HCT116 (cell line): Measurements from ENCODE around the gene FN3KRP. TPM values are rescaled to one million over a fixed set of nuclear protein-coding genes. Genes with fewer than 3 reads are reported as not detected.

ENCODE experiments used
- ATAC-seq: fragments of 200-7000 bp; cut with Tn5 transposase; 2 replicates; pipeline ENCODE4 v1.9.1; 2020; ENCODE audit warnings: mild to moderate bottlenecking, moderate library complexity
- BruUV-seq: library from RNA; stranded (reverse); fragments of 400-500 nt; replicated peaks from 2 replicates; lab custom pipeline; 2021; lab: Mats Ljungman, UMichigan
- CTCF ChIA-PET: fragments of 300-600 bp; sonication (Branson Sonifier 250); formaldehyde crosslinking; loops from one replicate; lab custom pipeline; 2021; ENCODE audit warnings: antibody characterized with exemption; lab: Charles Lee
- POLR2A ChIA-PET: fragments of 300-600, 350-600 bp; sonication (Branson Sonifier 250); formaldehyde crosslinking; loops from one replicate; lab custom pipeline; 2021; ENCODE audit warnings: antibody characterized with exemption; lab: Charles Lee
- RAD21 ChIA-PET, 2 experiments: fragments of 300-600 bp; sonication (Branson Sonifier 250); formaldehyde crosslinking; loops; one replicate each; lab custom pipeline; 2023; ENCODE audit warnings: low total read pairs in 2 of 2; ENCODE audit not compliant: uncharacterized antibody in 2 of 2, unreplicated experiment in 2 of 2, low non-redundant PET in 1 of 2; lab: Charles Lee
- DNase-seq: peaks from one replicate; pipeline ENCODE4 v3.0.0-alpha.2; 2010; ENCODE audit warnings: low read depth, low spot score
- H2AFZ ChIP-seq: fragments of 200-600 bp; shearing (Covaris generic), sonication (generic); 2 replicates; pipeline ENCODE4 v1.6.1; 2017; ENCODE audit warnings: low read depth, mixed run types, mixed read lengths, antibody characterized with exemption, low read length; ENCODE audit not compliant: poor library complexity, severe bottlenecking
- H3K27ac ChIP-seq: 2 replicates; pipeline ENCODE4 v1.5.1; 2012; ENCODE audit warnings: low read depth, low read length
- H3K27me3 ChIP-seq: fragments of 200-600 bp; sonication (generic); 2 replicates; pipeline ENCODE4 v1.6.1; 2016; ENCODE audit warnings: mixed run types, low read length, mixed read lengths; ENCODE audit not compliant: insufficient read depth
- H3K36me3 ChIP-seq, 2 experiments: fragments of 200-500 bp in 1 of 2; fragments of 200-600 bp in 1 of 2; sonication (Bioruptor generic) in 1 of 2; sonication (generic) in 1 of 2; 2 replicates each; pipeline versions ENCODE4 v1.5.1 to v1.6.1; 2014 to 2016; ENCODE audit warnings: low read length in 2 of 2, inconsistent platforms in 1 of 2, mixed read lengths in 1 of 2, mixed run types in 1 of 2; ENCODE audit not compliant: insufficient read depth in 2 of 2, control insufficient read depth in 1 of 2
- H3K4me1 ChIP-seq, 2 experiments: fragments of 200-600 bp in 1 of 2; sonication (generic) in 1 of 2; 2 replicates each; pipeline versions ENCODE4 v1.5.1 to v1.6.1; 2012 to 2017; ENCODE audit warnings: low read length in 2 of 2, inconsistent platforms in 1 of 2, mild to moderate bottlenecking in 1 of 2, mixed read lengths in 1 of 2, mixed run types in 1 of 2, moderate library complexity in 1 of 2; ENCODE audit not compliant: insufficient read depth in 2 of 2, control insufficient read depth in 1 of 2
- H3K4me2 ChIP-seq: fragments of 200-600 bp; sonication (generic); 2 replicates; pipeline ENCODE4 v1.6.1; 2017; ENCODE audit warnings: mixed run types, low read length, mixed read lengths
- H3K4me3 ChIP-seq, 2 experiments: fragments of 200-600 bp in 1 of 2; sonication (generic) in 1 of 2; replicated peaks in 1 of 2; 2 replicates each; pipeline ENCODE4 v1.5.1; 2011 to 2016; ENCODE audit warnings: low read length in 2 of 2, control low read depth in 1 of 2, low read depth in 1 of 2, mild to moderate bottlenecking in 1 of 2, mixed read lengths in 1 of 2, mixed run types in 1 of 2
- H3K79me2 ChIP-seq: fragments of 200-600 bp; sonication (generic); 2 replicates; pipeline ENCODE4 v1.6.1; 2017; ENCODE audit warnings: mild to moderate bottlenecking, mixed run types, low read length, moderate library complexity, mixed read lengths; ENCODE audit not compliant: insufficient read depth
- H3K9ac ChIP-seq: fragments of 200-600 bp; sonication (generic); 2 replicates; pipeline ENCODE4 v1.6.1; 2016; ENCODE audit warnings: low read length, mixed read lengths
- H3K9me2 ChIP-seq: fragments of 200-600 bp; sonication (generic), shearing (Covaris generic); 2 replicates; pipeline ENCODE4 v1.6.1; 2017; ENCODE audit warnings: mixed run types, mild to moderate bottlenecking, moderate library complexity; ENCODE audit not compliant: insufficient read depth
- H3K9me3 ChIP-seq, 2 experiments: fragments of 200-500 bp in 1 of 2; fragments of 200-600 bp in 1 of 2; sonication (Bioruptor generic) in 1 of 2; sonication (generic) in 1 of 2; 2 replicates each; pipeline ENCODE4 v1.6.1; 2014 to 2017; ENCODE audit warnings: low read length in 2 of 2, mixed read lengths in 2 of 2, inconsistent platforms in 1 of 2, low read depth in 1 of 2, mild to moderate bottlenecking in 1 of 2, mixed run types in 1 of 2, moderate library complexity in 1 of 2; ENCODE audit not compliant: control insufficient read depth in 1 of 2, insufficient read depth in 1 of 2
- H4K20me1 ChIP-seq: fragments of 200-600 bp; sonication (generic), shearing (Covaris generic); 2 replicates; pipeline ENCODE4 v1.6.1; 2017; ENCODE audit warnings: mixed run types, mild to moderate bottlenecking, moderate library complexity; ENCODE audit not compliant: insufficient read depth
- CBX3 ChIP-seq: IDR thresholded peaks from 2 replicates; pipeline ENCODE4 v1.6.1; 2012; ENCODE audit warnings: low read depth
- EGR1 ChIP-seq: IDR thresholded peaks from 2 replicates; pipeline ENCODE4 v1.6.1; 2012; ENCODE audit warnings: low read depth
- ELF1 ChIP-seq: IDR thresholded peaks from 2 replicates; pipeline ENCODE4 v1.6.1; 2012; ENCODE audit warnings: low read depth, borderline replicate concordance
- EZH2 ChIP-seq: fragments of 200-600 bp; sonication (generic); IDR thresholded peaks from 2 replicates; pipeline ENCODE4 v1.6.1; 2017; ENCODE audit warnings: antibody characterized with exemption, mixed run types
- EZH2phosphoT487 ChIP-seq: fragments of 200-600 bp; IDR thresholded peaks from 2 replicates; pipeline ENCODE4 v1.6.1; 2018; ENCODE audit warnings: antibody characterized with exemption, borderline replicate concordance
- JUND ChIP-seq: IDR thresholded peaks from 2 replicates; pipeline ENCODE4 v1.6.1; 2012
- MAX ChIP-seq: IDR thresholded peaks from 2 replicates; pipeline ENCODE4 v1.6.1; 2012
- POLR2A ChIP-seq: IDR thresholded peaks from 2 replicates; pipeline ENCODE4 v1.7.0; 2011; ENCODE audit warnings: borderline replicate concordance; ENCODE audit not compliant: insufficient read depth, insufficient read length; ENCODE audit errors: extremely low read depth
- POLR2AphosphoS5 ChIP-seq: IDR thresholded peaks from 2 replicates; pipeline ENCODE4 v1.6.1; 2011; ENCODE audit warnings: mild to moderate bottlenecking, low read depth, low read length, moderate library complexity
- RAD21 ChIP-seq: IDR thresholded peaks from 2 replicates; pipeline ENCODE4 v1.6.1; 2012; ENCODE audit warnings: low read depth, mild to moderate bottlenecking
- SIN3A ChIP-seq: IDR thresholded peaks from 2 replicates; pipeline ENCODE4 v1.6.1; 2012; ENCODE audit warnings: low read depth
- SRF ChIP-seq: IDR thresholded peaks from 2 replicates; pipeline ENCODE4 v1.6.1; 2012; ENCODE audit warnings: low read depth
- intact Hi-C: fragments of 100-400 bp; cut with micrococcal nuclease; formaldehyde crosslinking; loops from 2 replicates; pipeline ENCODE4 v1.10.0; 2022
- total RNA-seq: library from RNA; stranded (reverse); gene quantifications from one replicate; pipeline ENCODE4 v1.2.1, GENCODE V29; 2021; ENCODE audit not compliant: unreplicated experiment
- TF ChIP-seq, protein P1 (sequence below), 3 experiments: fragments of 200-600 bp in 1 of 3; sonication (generic) in 1 of 3; IDR thresholded peaks in 2 of 3; conservative IDR thresholded peaks in 1 of 3; 2 replicates each; pipeline ENCODE4 v1.5.1; 2012 to 2017; ENCODE audit warnings: low read depth in 2 of 3, low read length in 2 of 3, antibody characterized with exemption in 1 of 3, borderline replicate concordance in 1 of 3, control low read depth in 1 of 3, mild to moderate bottlenecking in 1 of 3, mixed read lengths in 1 of 3, mixed run types in 1 of 3, moderate library complexity in 1 of 3; ENCODE audit not compliant: insufficient read depth in 1 of 3
- TF ChIP-seq, protein P2 (sequence below): IDR thresholded peaks from 2 replicates; pipeline ENCODE4 v1.6.1; 2011; ENCODE audit warnings: mild to moderate bottlenecking, low read length, moderate library complexity; ENCODE audit not compliant: insufficient replicate concordance; ENCODE audit errors: extremely low read depth
- TF ChIP-seq, protein P3 (sequence below): IDR thresholded peaks from 2 replicates; pipeline ENCODE4 v1.6.1; 2012

Gene FN3KRP
- total RNA-seq, 1 experiment from 2014 or later = 35.2 TPM

DNA sequence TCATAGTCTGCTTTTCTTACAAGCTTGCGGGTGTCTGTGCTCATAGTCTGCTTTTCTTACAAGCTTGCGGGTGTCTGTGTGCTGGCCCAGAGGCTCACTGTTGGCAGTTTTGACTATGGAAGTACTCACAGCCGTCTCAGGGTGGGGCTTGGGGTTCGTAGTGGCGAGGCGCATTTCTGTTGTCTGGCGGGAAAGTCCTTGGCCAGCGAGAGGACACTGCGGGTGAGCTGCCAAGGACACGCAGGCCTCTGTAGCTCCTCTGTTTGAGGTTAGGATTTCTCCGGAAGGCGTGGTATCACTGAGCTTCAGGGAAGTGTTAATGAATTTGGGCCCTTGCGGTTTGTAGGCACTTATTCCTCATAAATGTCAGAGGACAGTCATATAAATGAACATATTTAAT, 48.9 kb downstream of the FN3KRP start:
- DNase-seq (no peak), ATAC-seq (no peak)
- POLR2A ChIA-PET = no interaction called here
- H3K27me3 ChIP-seq = no peaks in the 10 kb centered on the region
- peaks cover 53% of the 10 kb centered on the region for H3K79me2 ChIP-seq
- H3K4me3 ChIP-seq = no peak overlapping the region
- no peak overlapping the region for H3K4me2 ChIP-seq
- no peaks in the 10 kb centered on the region for H3K4me1 ChIP-seq
- peaks cover 35 to 58% of the 10 kb centered on the region in 2 experiments for H3K36me3 ChIP-seq
- H4K20me1 ChIP-seq = no peaks in the 10 kb centered on the region
- TF ChIP-seq JUND (no peak), POLR2A (no peak), ELF1 (no peak), SRF (no peak), POLR2AphosphoS5 (no peak)
- CTCF ChIA-PET = interaction anchor here (0.7 kb wide), 1 partner anchor 97 kb away, joined by 3 read pairs; no protein-coding TSS in a partner anchor
- intact Hi-C loops = loop anchor here (5.0 kb wide), 1 partner anchor 413 kb away; no protein-coding TSS in a partner anchor
- H3K9ac ChIP-seq = no peak overlapping the region
- no TSS peak for BruUV-seq
- H3K9me3 ChIP-seq = no peaks in the 10 kb centered on the region
- no peak overlapping the region for H2AFZ ChIP-seq
- no peaks in the 10 kb centered on the region for H3K9me2 ChIP-seq
- no peak overlapping the region for H3K27ac ChIP-seq
- RAD21 ChIA-PET = no interaction called here

GRCh38 chr17:82767041-82767754, 50.7 kb downstream of the FN3KRP start:
- Histone ChIP-seq H3K4me2 (no peak overlapping the region), H3K9me3 (no peaks in the 10 kb centered on the region), H4K20me1 (no peaks in the 10 kb centered on the region), H3K27ac (no peak overlapping the region), H3K27me3 (no peaks in the 10 kb centered on the region), H3K4me3 (no peak overlapping the region), H3K36me3 (peaks cover 36 to 66% of the 10 kb centered on the region in 2 experiments), H3K9ac (no peak overlapping the region), H3K9me2 (no peaks in the 10 kb centered on the region), H3K4me1 (no peaks in the 10 kb centered on the region), H2AFZ (no peak overlapping the region), H3K79me2 (peaks cover 36% of the 10 kb centered on the region)
- TF ChIP-seq, protein P1, sequence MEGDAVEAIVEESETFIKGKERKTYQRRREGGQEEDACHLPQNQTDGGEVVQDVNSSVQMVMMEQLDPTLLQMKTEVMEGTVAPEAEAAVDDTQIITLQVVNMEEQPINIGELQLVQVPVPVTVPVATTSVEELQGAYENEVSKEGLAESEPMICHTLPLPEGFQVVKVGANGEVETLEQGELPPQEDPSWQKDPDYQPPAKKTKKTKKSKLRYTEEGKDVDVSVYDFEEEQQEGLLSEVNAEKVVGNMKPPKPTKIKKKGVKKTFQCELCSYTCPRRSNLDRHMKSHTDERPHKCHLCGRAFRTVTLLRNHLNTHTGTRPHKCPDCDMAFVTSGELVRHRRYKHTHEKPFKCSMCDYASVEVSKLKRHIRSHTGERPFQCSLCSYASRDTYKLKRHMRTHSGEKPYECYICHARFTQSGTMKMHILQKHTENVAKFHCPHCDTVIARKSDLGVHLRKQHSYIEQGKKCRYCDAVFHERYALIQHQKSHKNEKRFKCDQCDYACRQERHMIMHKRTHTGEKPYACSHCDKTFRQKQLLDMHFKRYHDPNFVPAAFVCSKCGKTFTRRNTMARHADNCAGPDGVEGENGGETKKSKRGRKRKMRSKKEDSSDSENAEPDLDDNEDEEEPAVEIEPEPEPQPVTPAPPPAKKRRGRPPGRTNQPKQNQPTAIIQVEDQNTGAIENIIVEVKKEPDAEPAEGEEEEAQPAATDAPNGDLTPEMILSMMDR (IDR thresholded peaks at IDR 0.05 in 2 of 3, conservative IDR thresholded peaks at IDR 0.05 in 1 of 3; ENCODE audit: borderline replicate concordance in 1 of 3, insufficient read depth in 1 of 3, low read depth in 2 of 3, low read length in 2 of 3) = peak; percentile 81 to 85 (median 82)
- TF ChIP-seq SIN3A (no peak), CBX3 (no peak), MAX (no peak), EZH2 (no peak), EZH2phosphoT487 (no peak), RAD21 (peak; percentile 93), ELF1 (no peak), EGR1 (no peak)
- TF ChIP-seq, protein P2, sequence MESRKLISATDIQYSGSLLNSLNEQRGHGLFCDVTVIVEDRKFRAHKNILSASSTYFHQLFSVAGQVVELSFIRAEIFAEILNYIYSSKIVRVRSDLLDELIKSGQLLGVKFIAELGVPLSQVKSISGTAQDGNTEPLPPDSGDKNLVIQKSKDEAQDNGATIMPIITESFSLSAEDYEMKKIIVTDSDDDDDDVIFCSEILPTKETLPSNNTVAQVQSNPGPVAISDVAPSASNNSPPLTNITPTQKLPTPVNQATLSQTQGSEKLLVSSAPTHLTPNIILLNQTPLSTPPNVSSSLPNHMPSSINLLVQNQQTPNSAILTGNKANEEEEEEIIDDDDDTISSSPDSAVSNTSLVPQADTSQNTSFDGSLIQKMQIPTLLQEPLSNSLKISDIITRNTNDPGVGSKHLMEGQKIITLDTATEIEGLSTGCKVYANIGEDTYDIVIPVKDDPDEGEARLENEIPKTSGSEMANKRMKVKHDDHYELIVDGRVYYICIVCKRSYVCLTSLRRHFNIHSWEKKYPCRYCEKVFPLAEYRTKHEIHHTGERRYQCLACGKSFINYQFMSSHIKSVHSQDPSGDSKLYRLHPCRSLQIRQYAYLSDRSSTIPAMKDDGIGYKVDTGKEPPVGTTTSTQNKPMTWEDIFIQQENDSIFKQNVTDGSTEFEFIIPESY = no peak
- TF ChIP-seq, protein P3, sequence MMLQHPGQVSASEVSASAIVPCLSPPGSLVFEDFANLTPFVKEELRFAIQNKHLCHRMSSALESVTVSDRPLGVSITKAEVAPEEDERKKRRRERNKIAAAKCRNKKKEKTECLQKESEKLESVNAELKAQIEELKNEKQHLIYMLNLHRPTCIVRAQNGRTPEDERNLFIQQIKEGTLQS = no peak
- intact Hi-C loops = loop anchor here (1.0 to 5.0 kb wide), 2 partner anchors 99 to 415 kb away; no protein-coding TSS in a partner anchor
- RAD21 ChIA-PET = interaction anchor here in 1 of 2 experiments (0.6 to 0.7 kb wide), 2 partner anchors 99 to 427 kb away, joined by 3 to 4 read pairs; no protein-coding TSS in a partner anchor
- CTCF ChIA-PET = interaction anchor here (0.9 to 1.4 kb wide), 4 partner anchors 12 to 233 kb away, joined by 3 read pairs; no protein-coding TSS in a partner anchor
- ATAC-seq (peak; percentile 86), DNase-seq (no peak)
- POLR2A ChIA-PET = no interaction called here
- BruUV-seq = no TSS peak
